Astrocyte (in vitro differentiated cells and primary cell): ENCODE measurements around the gene PRKCE. TPM values are rescaled to one million over a fixed set of nuclear protein-coding genes. Genes with fewer than 3 reads are reported as not detected.

Experiments used
- DNase-seq: peaks from one replicate; pipeline ENCODE4 v3.0.0-alpha.2; 2010; ENCODE audit warnings: low read depth
- FAIRE-seq: peaks from 2 replicates; lab custom pipeline; 2011; peaks lifted over from hg19 to GRCh38; lab: Jason Lieb, UNC
- H2AFZ ChIP-seq: 2 replicates; pipeline ENCODE4 v1.6.0; 2012; ENCODE audit warnings: low read depth, low read length, inconsistent platforms
- H3K27ac ChIP-seq: 2 replicates; pipeline ENCODE4 v1.5.1; 2011; ENCODE audit warnings: low read depth, low read length, inconsistent platforms
- H3K27me3 ChIP-seq: 2 replicates; pipeline ENCODE4 v1.6.0; 2011; ENCODE audit warnings: low read length, inconsistent platforms; ENCODE audit not compliant: insufficient read depth
- H3K36me3 ChIP-seq: 2 replicates; pipeline ENCODE4 v1.5.1; 2011; ENCODE audit warnings: low read length, inconsistent platforms; ENCODE audit not compliant: insufficient read depth
- H3K4me1 ChIP-seq: 2 replicates; pipeline ENCODE4 v1.5.1; 2011; ENCODE audit warnings: low read length, inconsistent platforms; ENCODE audit not compliant: insufficient read depth
- H3K4me2 ChIP-seq: 2 replicates; pipeline ENCODE4 v1.6.0; 2012; ENCODE audit warnings: low read length, inconsistent platforms
- H3K4me3 ChIP-seq: 2 replicates; pipeline ENCODE4 v1.5.1; 2011; ENCODE audit warnings: low read depth, mild to moderate bottlenecking, low read length, inconsistent platforms; ENCODE audit not compliant: insufficient read depth
- H3K79me2 ChIP-seq: 2 replicates; pipeline ENCODE4 v1.6.0; 2012; ENCODE audit warnings: mild to moderate bottlenecking, low read length, inconsistent platforms; ENCODE audit not compliant: insufficient read depth
- H3K9ac ChIP-seq: 2 replicates; pipeline ENCODE4 v1.6.0; 2012; ENCODE audit warnings: mild to moderate bottlenecking, low read length, inconsistent platforms
- H3K9me3 ChIP-seq: 2 replicates; pipeline ENCODE4 v1.5.1; 2012; ENCODE audit warnings: low read depth, mild to moderate bottlenecking, low read length, inconsistent platforms; ENCODE audit not compliant: insufficient read depth
- H4K20me1 ChIP-seq: 2 replicates; pipeline ENCODE4 v1.6.0; 2012; ENCODE audit warnings: low read length, inconsistent platforms; ENCODE audit not compliant: insufficient read depth
- H3K27ac Mint-ChIP-seq: one replicate; pipeline ENCODE4 v1.8.0; 2021; ENCODE audit warnings: mild to moderate bottlenecking, mixed read lengths; ENCODE audit not compliant: unreplicated experiment
- H3K27me3 Mint-ChIP-seq: one replicate; pipeline ENCODE4 v1.8.0; 2021; ENCODE audit warnings: low read depth, mixed read lengths; ENCODE audit not compliant: unreplicated experiment
- H3K36me3 Mint-ChIP-seq: one replicate; pipeline ENCODE4 v1.8.0; 2021; ENCODE audit warnings: low read depth, mixed read lengths; ENCODE audit not compliant: unreplicated experiment
- H3K4me1 Mint-ChIP-seq: one replicate; pipeline ENCODE4 v1.8.0; 2021; ENCODE audit warnings: low read depth, mixed read lengths; ENCODE audit not compliant: unreplicated experiment
- H3K4me3 Mint-ChIP-seq: one replicate; pipeline ENCODE4 v1.8.0; 2021; ENCODE audit warnings: mild to moderate bottlenecking, moderate library complexity, mixed read lengths; ENCODE audit not compliant: unreplicated experiment
- H3K9me3 Mint-ChIP-seq: one replicate; pipeline ENCODE4 v1.8.0; 2021; ENCODE audit warnings: mild to moderate bottlenecking, mixed read lengths; ENCODE audit not compliant: unreplicated experiment
- EZH2 ChIP-seq: IDR thresholded peaks from 2 replicates; pipeline ENCODE4 v1.6.1; 2012; ENCODE audit warnings: mild to moderate bottlenecking, low read length, inconsistent platforms; ENCODE audit not compliant: insufficient read depth
- total RNA-seq: library from RNA; stranded (reverse); gene quantifications from 2 replicates; pipeline ENCODE4 v1.2.1, GENCODE V29; 2021
- TF ChIP-seq, protein P1 (sequence below): IDR thresholded peaks from 2 replicates; pipeline ENCODE4 v1.5.1; 2011; ENCODE audit warnings: low read depth, mild to moderate bottlenecking, inconsistent platforms, low read length, moderate library complexity; ENCODE audit not compliant: insufficient read depth

Gene PRKCE
- total RNA-seq, 1 donor from 2014 or later, result 12.8 TPM

- no peak for DNase-seq
- Histone ChIP-seq H3K79me2 (no peaks in the 10 kb centered on the region), H3K27ac (no peak overlapping the region), H3K4me1 (peaks cover 9% of the 10 kb centered on the region), H3K4me3 (no peak overlapping the region), H2AFZ (no peak overlapping the region), H4K20me1 (peaks cover 14% of the 10 kb centered on the region), H3K9me3 (no peaks in the 10 kb centered on the region), H3K36me3 (no peaks in the 10 kb centered on the region), H3K4me2 (no peak overlapping the region), H3K27me3 (no peaks in the 10 kb centered on the region), H3K9ac (no peak overlapping the region)
- Mint-ChIP-seq H3K27me3 (peaks cover 4% of the 10 kb centered on the region), H3K9me3 (peaks cover 3% of the 10 kb centered on the region), H3K4me3 (no peak overlapping the region), H3K36me3 (no peaks in the 10 kb centered on the region), H3K27ac (no peak overlapping the region), H3K4me1 (peaks cover 12% of the 10 kb centered on the region)
- FAIRE-seq, result no peak
- TF ChIP-seq, protein P1, sequence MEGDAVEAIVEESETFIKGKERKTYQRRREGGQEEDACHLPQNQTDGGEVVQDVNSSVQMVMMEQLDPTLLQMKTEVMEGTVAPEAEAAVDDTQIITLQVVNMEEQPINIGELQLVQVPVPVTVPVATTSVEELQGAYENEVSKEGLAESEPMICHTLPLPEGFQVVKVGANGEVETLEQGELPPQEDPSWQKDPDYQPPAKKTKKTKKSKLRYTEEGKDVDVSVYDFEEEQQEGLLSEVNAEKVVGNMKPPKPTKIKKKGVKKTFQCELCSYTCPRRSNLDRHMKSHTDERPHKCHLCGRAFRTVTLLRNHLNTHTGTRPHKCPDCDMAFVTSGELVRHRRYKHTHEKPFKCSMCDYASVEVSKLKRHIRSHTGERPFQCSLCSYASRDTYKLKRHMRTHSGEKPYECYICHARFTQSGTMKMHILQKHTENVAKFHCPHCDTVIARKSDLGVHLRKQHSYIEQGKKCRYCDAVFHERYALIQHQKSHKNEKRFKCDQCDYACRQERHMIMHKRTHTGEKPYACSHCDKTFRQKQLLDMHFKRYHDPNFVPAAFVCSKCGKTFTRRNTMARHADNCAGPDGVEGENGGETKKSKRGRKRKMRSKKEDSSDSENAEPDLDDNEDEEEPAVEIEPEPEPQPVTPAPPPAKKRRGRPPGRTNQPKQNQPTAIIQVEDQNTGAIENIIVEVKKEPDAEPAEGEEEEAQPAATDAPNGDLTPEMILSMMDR, result no peak
Observed at GRCh38 chr2:45777996-45778719, 126.7 kb downstream of the PRKCE start.

GRCh38 chr2:45778720-45779171 lies 127.3 kb downstream of the PRKCE start:
- Histone ChIP-seq H3K4me3 (no peak overlapping the region), H3K36me3 (no peaks in the 10 kb centered on the region), H3K9ac (no peak overlapping the region), H3K9me3 (no peaks in the 10 kb centered on the region), H4K20me1 (peaks cover 17% of the 10 kb centered on the region), H3K27me3 (no peaks in the 10 kb centered on the region), H2AFZ (no peak overlapping the region), H3K79me2 (no peaks in the 10 kb centered on the region), H3K4me2 (no peak overlapping the region), H3K4me1 (peaks cover 9% of the 10 kb centered on the region), H3K27ac (no peak overlapping the region)
- peaks cover 12% of the 10 kb centered on the region for H3K4me1 Mint-ChIP-seq
- no peak overlapping the region for H3K4me3 Mint-ChIP-seq
- peak; percentile 17 for DNase-seq
- H3K9me3 Mint-ChIP-seq, result peaks cover 3% of the 10 kb centered on the region
- TF ChIP-seq, protein P1, result peak; percentile 62
- no peak for TF ChIP-seq EZH2
- FAIRE-seq, result no peak
- H3K36me3 Mint-ChIP-seq, result no peaks in the 10 kb centered on the region
- peaks cover 4% of the 10 kb centered on the region for H3K27me3 Mint-ChIP-seq
- no peak overlapping the region for H3K27ac Mint-ChIP-seq
